Brain microvascular endothelial cell (primary cell): ENCODE results near the gene VSIG4.

Source experiments
- DNase-seq: peaks from one replicate; pipeline ENCODE4 v3.0.0-alpha.2; 2020
- H3K27ac ChIP-seq: fragments of 250-450 bp; sonication (Bioruptor Pico); 2 replicates; pipeline ENCODE4 v1.5.1; 2020; ENCODE audit warnings: mild to moderate bottlenecking, moderate library complexity
- H3K27me3 ChIP-seq: fragments of 250-450 bp; sonication (Bioruptor Pico); replicated peaks from 2 replicates; pipeline ENCODE4 v1.5.1; 2020; ENCODE audit warnings: mild to moderate bottlenecking
- H3K36me3 ChIP-seq: fragments of 250-450 bp; sonication (Bioruptor Pico); replicated peaks from 2 replicates; pipeline ENCODE4 v1.5.1; 2020; ENCODE audit warnings: mild to moderate bottlenecking
- H3K4me3 ChIP-seq: 2 replicates; pipeline ENCODE4 v1.5.1; 2011; ENCODE audit warnings: low read depth, mild to moderate bottlenecking, control low read depth, low read length, moderate library complexity
- in situ Hi-C: cut with HindIII; loops from 2 replicates; pipeline ENCODE4 v1.10.0; 2017; ENCODE audit warnings: low sequenced_read_pairs, low pct_ligation_motif_present
- TF ChIP-seq, protein P1 (sequence below): IDR thresholded peaks from 2 replicates; pipeline ENCODE4 v1.5.1; 2011; ENCODE audit warnings: low read depth, mild to moderate bottlenecking, moderate library complexity, low read length, control low read depth, inconsistent platforms; ENCODE audit errors: missing control alignments

Gene VSIG4

DNA sequence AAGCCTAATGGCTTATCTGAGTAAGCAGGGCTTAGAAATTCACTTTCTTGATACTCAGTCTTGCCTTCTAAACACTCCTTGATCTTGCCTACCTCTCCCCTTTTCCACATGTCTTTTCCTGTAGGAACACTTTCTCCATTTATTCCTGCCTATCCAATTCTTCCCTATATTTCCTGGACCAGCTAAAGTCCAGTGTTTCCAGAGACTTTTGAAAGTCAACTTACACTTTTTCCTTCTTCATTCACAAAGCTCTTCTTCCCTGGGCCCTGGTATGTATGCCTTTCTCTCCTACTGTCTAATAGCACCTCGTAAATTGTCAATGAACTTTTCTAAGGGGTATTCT is 20.6 kb downstream of the VSIG4 start:
- in situ Hi-C loops, result no loop called here
- TF ChIP-seq, protein P1, sequence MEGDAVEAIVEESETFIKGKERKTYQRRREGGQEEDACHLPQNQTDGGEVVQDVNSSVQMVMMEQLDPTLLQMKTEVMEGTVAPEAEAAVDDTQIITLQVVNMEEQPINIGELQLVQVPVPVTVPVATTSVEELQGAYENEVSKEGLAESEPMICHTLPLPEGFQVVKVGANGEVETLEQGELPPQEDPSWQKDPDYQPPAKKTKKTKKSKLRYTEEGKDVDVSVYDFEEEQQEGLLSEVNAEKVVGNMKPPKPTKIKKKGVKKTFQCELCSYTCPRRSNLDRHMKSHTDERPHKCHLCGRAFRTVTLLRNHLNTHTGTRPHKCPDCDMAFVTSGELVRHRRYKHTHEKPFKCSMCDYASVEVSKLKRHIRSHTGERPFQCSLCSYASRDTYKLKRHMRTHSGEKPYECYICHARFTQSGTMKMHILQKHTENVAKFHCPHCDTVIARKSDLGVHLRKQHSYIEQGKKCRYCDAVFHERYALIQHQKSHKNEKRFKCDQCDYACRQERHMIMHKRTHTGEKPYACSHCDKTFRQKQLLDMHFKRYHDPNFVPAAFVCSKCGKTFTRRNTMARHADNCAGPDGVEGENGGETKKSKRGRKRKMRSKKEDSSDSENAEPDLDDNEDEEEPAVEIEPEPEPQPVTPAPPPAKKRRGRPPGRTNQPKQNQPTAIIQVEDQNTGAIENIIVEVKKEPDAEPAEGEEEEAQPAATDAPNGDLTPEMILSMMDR, result no peak
- H3K27me3 ChIP-seq, result no peaks in the 10 kb centered on the region
- no peak overlapping the region for H3K4me3 ChIP-seq
- no peak for DNase-seq
- H3K36me3 ChIP-seq, result no peaks in the 10 kb centered on the region
- no peak overlapping the region for H3K27ac ChIP-seq

DNA sequence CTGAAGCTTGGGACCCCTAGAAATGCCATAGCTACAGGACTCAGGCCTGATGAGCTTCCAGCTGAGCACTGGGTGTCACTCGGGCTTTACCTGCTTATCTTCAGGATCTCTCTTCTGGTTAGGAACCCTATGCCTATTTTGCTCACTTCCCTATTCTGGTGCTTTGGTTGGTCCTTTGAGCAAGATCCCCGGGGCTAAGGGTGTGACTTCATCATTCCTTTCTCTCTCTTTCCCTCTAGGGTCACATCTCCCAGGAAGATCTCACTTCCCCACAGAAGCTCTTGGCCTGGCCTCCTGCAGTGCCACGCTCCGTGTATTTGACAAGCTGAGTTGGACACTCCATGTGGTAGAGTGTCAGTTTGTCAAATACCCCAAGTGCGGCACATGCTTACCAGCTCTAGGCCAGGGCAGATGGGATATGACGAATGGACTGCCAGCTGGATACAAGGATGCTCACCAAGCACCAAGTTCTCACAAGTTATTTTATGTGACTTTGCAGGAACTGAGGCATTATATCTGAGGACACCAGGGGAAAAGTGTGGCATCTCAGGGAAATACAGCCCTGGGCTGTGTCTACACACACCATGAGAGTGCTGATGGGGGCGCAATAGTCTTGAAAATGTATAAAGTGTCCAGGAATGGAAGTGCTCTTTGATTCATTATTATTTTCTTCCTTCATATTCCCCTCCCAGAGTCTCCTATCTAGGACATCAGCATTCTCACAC is 21.1 kb downstream of the VSIG4 start:
- no peak for DNase-seq
- TF ChIP-seq, protein P1, result no peak
- no peaks in the 10 kb centered on the region for H3K27me3 ChIP-seq
- no peak overlapping the region for H3K27ac ChIP-seq
- H3K36me3 ChIP-seq, result no peaks in the 10 kb centered on the region
- in situ Hi-C loops, result no loop called here
- H3K4me3 ChIP-seq, result no peak overlapping the region

DNA sequence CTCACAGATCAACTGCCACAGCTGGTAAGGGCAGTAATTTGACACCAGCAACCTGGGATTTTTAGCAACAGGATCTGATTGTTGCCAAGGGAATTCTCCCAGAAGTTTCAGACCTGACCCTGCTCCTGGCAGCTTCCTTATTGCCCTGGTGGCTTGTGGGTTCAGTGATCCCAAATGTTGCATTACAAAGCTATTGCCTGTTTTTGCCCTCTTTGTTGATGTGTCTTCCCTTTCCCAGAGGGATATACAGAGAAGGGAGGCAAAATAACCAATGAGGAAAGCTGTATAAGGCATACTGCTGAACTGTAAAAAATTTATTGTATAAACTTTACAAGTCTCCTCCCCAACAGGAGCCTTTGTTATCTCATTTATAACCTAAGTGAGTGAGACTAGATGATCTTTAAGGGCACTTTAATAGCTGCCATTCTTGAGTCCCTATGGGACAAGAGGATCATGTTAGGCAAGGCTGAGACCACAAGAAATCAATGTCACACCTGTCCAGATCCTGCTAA is 22.2 kb downstream of the VSIG4 start:
- no peak overlapping the region for H3K27ac ChIP-seq
- in situ Hi-C loops, result no loop called here
- no peak for DNase-seq
- H3K27me3 ChIP-seq, result no peaks in the 10 kb centered on the region
- H3K36me3 ChIP-seq, result no peaks in the 10 kb centered on the region
- no peak overlapping the region for H3K4me3 ChIP-seq
- TF ChIP-seq, protein P1, result no peak

DNA sequence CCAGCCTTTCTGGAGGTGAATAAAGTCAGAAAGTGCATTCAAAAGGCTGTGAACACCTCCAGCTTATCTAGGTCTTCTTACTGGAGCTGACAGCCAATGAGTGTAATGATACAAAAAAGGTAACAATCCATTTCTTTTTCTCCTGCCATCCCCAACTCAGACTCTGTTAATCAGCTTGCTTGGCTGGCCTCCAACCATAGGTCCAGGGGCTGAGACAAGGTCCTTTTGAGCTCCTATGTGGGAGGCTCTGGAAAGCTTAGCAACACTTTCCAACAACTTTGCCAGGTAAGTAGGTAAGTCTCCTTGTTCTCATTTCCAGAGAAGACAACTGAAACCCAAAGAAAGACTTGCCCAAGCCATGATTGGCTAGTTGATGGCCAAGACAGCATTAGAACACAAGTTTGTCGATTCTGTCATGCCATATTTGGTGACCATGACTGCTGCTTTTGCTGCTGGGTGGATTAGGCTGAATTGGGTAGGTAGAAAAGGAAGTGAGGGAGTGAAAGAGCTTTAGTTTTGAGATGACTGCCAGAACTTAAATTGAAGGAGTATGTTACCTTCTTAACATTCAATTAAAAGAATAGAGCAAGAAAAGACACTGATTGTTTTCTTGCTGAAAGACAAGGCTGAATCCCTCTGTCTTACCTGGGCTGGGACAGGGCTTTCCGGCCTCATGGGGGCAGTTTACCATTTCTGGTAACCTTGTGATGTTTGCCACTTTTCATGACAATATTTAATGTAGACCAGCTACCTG is 22.8 kb downstream of the VSIG4 start:
- in situ Hi-C loops, result no loop called here
- Histone ChIP-seq H3K36me3 (no peaks in the 10 kb centered on the region), H3K4me3 (no peak overlapping the region), H3K27ac (no peak overlapping the region), H3K27me3 (no peaks in the 10 kb centered on the region)
- DNase-seq, result no peak
- TF ChIP-seq, protein P1, result no peak

DNA sequence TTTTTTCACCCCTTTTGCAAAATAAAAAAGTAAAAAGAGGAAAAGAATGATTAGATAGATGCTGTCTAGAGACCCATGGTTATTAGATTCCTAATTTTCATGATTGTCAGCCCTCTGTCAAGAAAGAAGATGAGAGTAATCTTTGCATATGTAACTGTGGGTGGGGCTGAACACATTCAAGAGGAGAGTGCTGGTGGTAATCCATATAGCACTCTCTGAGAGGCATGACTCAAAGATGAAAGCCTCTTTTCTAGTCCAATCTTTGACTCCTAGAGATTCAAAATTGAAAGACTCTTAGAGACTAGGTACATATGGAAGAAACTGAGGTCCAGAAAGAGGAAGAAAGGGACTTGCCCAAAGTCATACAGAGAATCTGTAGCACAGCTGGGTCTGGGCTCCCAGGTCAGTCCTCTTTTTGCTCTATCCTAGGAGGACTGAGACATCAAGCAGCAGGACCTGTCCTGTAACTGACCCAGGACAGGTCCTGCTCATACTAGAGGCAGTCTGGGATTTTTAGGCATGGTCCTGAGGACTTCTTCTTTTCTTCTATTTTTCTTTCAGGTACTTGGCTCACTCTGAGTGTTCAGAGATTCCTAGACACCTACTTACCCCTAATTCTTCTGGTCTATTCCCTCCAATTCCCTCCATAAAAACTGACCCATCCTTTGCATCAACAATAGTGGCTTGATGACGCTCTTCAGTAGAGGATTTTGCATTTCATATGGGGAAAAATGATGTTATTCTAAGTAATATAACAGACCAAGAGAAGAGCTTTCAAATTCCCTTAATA is 23.8 kb downstream of the VSIG4 start:
- Histone ChIP-seq H3K27me3 (no peaks in the 10 kb centered on the region), H3K27ac (no peak overlapping the region), H3K4me3 (no peak overlapping the region), H3K36me3 (no peaks in the 10 kb centered on the region)
- DNase-seq, result no peak
- in situ Hi-C loops, result no loop called here
- TF ChIP-seq, protein P1, result no peak
